Upper lobe of left lung (tissue), 4 donors: Measurements from ENCODE around the gene PPP1R13B.

ENCODE experiments used
- EP300 ChIP-seq, 4 donors: sonication (generic); formaldehyde crosslinking; IDR thresholded peaks; one replicate each; pipeline ENCODE4 v1.5.1; 2017; ENCODE audit warnings: antibody characterized with exemption in 4 of 4, control low read depth in 2 of 4
- POLR2A ChIP-seq, 4 donors: fragments of 450-650 bp; IDR thresholded peaks; one replicate each; pipeline ENCODE4 v1.5.1; 2016 to 2017; ENCODE audit warnings: antibody characterized with exemption in 4 of 4, mild to moderate bottlenecking in 2 of 4
- POLR2AphosphoS5 ChIP-seq, 2 donors: sonication (generic); formaldehyde crosslinking; IDR thresholded peaks; one replicate each; pipeline ENCODE4 v1.5.1; 2017; ENCODE audit warnings: antibody characterized with exemption in 2 of 2
- TF ChIP-seq, protein P1 (sequence below), 6 experiments: fragments of 450-650 bp in 4 of 6; fragments of 200-600 bp in 2 of 6; sonication (generic) in 2 of 6; IDR thresholded peaks; one replicate each; pipeline ENCODE4 v1.5.1; 2016 to 2019; ENCODE audit warnings: antibody characterized with exemption in 6 of 6

DNA sequence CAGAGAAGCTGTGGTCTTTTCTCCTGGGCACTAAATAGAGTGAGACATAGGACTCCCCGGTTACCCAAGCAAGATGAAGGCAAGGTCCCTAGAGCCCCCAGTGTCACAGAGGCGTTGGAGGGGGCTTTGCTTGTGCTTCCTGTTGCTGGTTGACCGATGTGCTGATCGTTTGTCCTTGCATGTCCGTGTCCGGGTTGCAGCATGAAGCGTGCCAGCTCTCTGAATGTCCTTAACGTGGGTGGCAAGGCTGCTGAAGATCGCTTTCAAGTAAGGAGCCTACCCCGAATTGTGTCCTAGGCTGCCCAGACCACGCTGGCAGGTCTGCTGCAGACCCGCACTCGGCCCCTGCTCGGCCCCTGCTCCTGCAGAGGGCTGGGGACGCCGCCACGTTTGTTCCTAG, 155.2 kb downstream of the PPP1R13B start:
- TF ChIP-seq POLR2A (IDR thresholded peaks at IDR 0.05): no peak
- TF ChIP-seq, protein P1, sequence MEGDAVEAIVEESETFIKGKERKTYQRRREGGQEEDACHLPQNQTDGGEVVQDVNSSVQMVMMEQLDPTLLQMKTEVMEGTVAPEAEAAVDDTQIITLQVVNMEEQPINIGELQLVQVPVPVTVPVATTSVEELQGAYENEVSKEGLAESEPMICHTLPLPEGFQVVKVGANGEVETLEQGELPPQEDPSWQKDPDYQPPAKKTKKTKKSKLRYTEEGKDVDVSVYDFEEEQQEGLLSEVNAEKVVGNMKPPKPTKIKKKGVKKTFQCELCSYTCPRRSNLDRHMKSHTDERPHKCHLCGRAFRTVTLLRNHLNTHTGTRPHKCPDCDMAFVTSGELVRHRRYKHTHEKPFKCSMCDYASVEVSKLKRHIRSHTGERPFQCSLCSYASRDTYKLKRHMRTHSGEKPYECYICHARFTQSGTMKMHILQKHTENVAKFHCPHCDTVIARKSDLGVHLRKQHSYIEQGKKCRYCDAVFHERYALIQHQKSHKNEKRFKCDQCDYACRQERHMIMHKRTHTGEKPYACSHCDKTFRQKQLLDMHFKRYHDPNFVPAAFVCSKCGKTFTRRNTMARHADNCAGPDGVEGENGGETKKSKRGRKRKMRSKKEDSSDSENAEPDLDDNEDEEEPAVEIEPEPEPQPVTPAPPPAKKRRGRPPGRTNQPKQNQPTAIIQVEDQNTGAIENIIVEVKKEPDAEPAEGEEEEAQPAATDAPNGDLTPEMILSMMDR (IDR thresholded peaks at IDR 0.05): no peak
- no peak for TF ChIP-seq EP300 (IDR thresholded peaks at IDR 0.05)
- TF ChIP-seq POLR2AphosphoS5 (IDR thresholded peaks at IDR 0.05): no peak
